Measurements from ENCODE around the gene EPHB3. TPM values are rescaled to one million over a fixed set of nuclear protein-coding genes. Genes with fewer than 3 reads are reported as not detected.

Gene EPHB3
- total and polyA plus RNA-seq, 2 donors (not counting 3 experiments of a cell fraction or from before 2014, with no cell fraction given), result 0.01 TPM; not detected in 1

DNA sequence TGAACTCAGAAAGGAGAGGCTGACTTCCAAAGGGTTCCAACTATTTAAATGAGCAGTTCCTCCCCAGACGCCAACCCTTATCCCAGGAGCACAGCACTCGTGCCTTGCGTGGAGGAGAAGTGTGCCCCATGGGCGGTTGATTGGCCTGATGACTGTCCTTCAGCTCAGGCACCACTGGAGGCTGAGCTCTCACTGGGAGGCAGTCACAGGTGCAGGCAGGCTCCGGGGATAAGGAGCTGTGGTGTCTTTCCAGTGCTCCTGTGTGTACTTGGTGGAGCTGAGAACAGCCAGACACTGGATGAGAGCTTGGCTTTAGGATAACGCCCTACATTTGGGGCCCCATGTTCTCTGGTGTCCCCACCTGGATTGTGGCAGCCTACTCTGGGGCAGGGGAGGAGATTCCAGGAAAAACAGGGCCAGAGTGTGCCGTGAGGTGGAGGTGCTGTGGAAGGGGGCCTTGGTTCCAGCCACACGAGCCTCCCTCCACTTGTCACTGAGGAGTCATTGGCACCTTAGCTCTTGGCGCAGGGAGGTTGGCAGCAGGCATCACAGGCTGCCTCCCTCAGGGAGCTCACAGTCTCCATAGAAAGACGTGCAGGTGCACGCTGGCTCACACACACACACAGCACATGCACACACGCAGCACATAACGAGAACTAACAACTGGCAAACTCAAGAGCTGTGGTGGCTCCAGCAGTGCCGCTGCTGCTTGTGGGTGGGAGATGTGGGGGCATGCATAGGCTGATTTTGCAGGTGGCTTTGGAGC, 22.7 kb upstream of the EPHB3 start:
- FAIRE-seq, result no peak
- peaks cover 18 to 31% of the 10 kb centered on the region in 2 experiments for H3K27me3 ChIP-seq (ENCODE audit: control insufficient read depth in 2 of 2, insufficient read depth in 2 of 2, low read length in 2 of 2)

More for the DNA sequence above, 22.7 kb upstream of the EPHB3 start:
- BruUV-seq (replicated peaks), result no TSS peak
- dilution Hi-C loops (cut with MboI; ENCODE audit: extremely low pct_ligation_motif_present, low sequenced_read_pairs) (no loop called here), intact Hi-C loops (cut with micrococcal nuclease) (no loop called here)
- Histone ChIP-seq H2AFZ (ENCODE audit: low read depth, low read length) (no peak overlapping the region), H3K4me3 (replicated peaks in 1 of 3; ENCODE audit: insufficient read depth in 1 of 3, low read depth in 1 of 3, low read length in 3 of 3) (no peak overlapping the region), H3K27ac (ENCODE audit: insufficient read depth, low read depth, low read length) (no peak overlapping the region), H3K9ac (replicated peaks; ENCODE audit: extremely low read depth, insufficient read depth, low read length) (no peak overlapping the region), H3K36me3 (ENCODE audit: control insufficient read depth in 2 of 2, extremely low read depth in 1 of 2, insufficient read depth in 2 of 2, low read length in 2 of 2) (no peaks in the 10 kb centered on the region), H3K9me1 (replicated peaks; ENCODE audit: control insufficient read depth, extremely low read depth, insufficient read depth, low read length) (no peaks in the 10 kb centered on the region), H3K9me3 (replicated peaks; ENCODE audit: control insufficient read depth, insufficient read depth, low read length) (no peaks in the 10 kb centered on the region), H3K79me2 (ENCODE audit: control insufficient read depth, insufficient read depth, low read length) (no peaks in the 10 kb centered on the region), H3K4me1 (ENCODE audit: control insufficient read depth, extremely low read depth, insufficient read depth, low read length) (no peaks in the 10 kb centered on the region), H3K4me2 (ENCODE audit: insufficient read depth, low read length) (no peak overlapping the region), H4K20me1 (replicated peaks; ENCODE audit: control insufficient read depth, extremely low read depth, insufficient read depth, low read length) (no peaks in the 10 kb centered on the region)
- TF ChIP-seq GATA2 (IDR thresholded peaks at IDR 0.05; ENCODE audit: insufficient read depth, insufficient read length, low read depth, low read length) (no peak), POLR2A (IDR thresholded peaks at IDR 0.05; ENCODE audit: low read depth, low read length) (no peak), EZH2 (IDR thresholded peaks at IDR 0.05; ENCODE audit: borderline replicate concordance, low read depth, low read length, severe bottlenecking) (no peak), FOS (IDR thresholded peaks at IDR 0.05; ENCODE audit: borderline replicate concordance, insufficient read depth, low read length) (no peak), MYC (IDR thresholded peaks at IDR 0.05; ENCODE audit: low read depth, low read length) (no peak), POLR2AphosphoS5 (IDR thresholded peaks at IDR 0.05; ENCODE audit: insufficient read depth, low read depth, low read length) (no peak), JUN (IDR thresholded peaks at IDR 0.05; ENCODE audit: borderline replicate concordance, insufficient read depth, insufficient read length, low read depth) (no peak)
- TF ChIP-seq, protein P1, sequence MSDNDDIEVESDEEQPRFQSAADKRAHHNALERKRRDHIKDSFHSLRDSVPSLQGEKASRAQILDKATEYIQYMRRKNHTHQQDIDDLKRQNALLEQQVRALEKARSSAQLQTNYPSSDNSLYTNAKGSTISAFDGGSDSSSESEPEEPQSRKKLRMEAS (IDR thresholded peaks at IDR 0.05; ENCODE audit: insufficient read depth, insufficient read length), result no peak
- TF ChIP-seq, protein P2, sequence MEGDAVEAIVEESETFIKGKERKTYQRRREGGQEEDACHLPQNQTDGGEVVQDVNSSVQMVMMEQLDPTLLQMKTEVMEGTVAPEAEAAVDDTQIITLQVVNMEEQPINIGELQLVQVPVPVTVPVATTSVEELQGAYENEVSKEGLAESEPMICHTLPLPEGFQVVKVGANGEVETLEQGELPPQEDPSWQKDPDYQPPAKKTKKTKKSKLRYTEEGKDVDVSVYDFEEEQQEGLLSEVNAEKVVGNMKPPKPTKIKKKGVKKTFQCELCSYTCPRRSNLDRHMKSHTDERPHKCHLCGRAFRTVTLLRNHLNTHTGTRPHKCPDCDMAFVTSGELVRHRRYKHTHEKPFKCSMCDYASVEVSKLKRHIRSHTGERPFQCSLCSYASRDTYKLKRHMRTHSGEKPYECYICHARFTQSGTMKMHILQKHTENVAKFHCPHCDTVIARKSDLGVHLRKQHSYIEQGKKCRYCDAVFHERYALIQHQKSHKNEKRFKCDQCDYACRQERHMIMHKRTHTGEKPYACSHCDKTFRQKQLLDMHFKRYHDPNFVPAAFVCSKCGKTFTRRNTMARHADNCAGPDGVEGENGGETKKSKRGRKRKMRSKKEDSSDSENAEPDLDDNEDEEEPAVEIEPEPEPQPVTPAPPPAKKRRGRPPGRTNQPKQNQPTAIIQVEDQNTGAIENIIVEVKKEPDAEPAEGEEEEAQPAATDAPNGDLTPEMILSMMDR (IDR thresholded peaks at IDR 0.05; ENCODE audit: extremely low read depth in 1 of 2, insufficient read depth in 1 of 2, low read depth in 1 of 2, low read length in 2 of 2), result no peak
- POLR2A ChIA-PET, result no interaction called here
- CTCF ChIA-PET, result interaction anchor here (0.9 to 11.0 kb wide), 10 partner anchors 10 to 166 kb away, joined by 3 to 266 read pairs (median 10); partner anchors contain the start of gene EPHB3
- no peak for DNase-seq (ENCODE audit: low read depth, low spot score)

Data from endothelial cell of umbilical vein (primary cell).